ENCODE measurements around the gene ANKRD12.

Gene ANKRD12

DNA sequence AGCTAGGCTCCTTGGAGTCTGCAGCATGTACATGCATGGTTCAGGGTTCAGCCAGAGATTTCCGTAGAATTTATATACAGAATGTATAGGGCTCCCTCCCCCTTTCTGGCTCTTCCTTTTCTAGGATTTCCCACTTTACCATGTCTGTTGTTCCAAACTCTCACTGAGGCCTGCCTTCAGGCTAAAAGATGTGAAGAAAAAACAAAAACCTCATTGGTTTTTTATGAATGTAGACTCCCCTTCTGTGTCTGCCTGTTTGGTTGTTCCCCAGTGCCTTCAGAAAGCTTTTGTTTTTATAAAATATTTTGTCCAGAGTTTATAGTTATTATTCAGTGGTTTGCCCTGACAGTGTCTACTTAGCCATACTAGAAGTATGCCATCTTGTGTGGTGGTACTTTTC lies 30.5 kb upstream of the ANKRD12 start:
- DNase-seq: no peak

DNA sequence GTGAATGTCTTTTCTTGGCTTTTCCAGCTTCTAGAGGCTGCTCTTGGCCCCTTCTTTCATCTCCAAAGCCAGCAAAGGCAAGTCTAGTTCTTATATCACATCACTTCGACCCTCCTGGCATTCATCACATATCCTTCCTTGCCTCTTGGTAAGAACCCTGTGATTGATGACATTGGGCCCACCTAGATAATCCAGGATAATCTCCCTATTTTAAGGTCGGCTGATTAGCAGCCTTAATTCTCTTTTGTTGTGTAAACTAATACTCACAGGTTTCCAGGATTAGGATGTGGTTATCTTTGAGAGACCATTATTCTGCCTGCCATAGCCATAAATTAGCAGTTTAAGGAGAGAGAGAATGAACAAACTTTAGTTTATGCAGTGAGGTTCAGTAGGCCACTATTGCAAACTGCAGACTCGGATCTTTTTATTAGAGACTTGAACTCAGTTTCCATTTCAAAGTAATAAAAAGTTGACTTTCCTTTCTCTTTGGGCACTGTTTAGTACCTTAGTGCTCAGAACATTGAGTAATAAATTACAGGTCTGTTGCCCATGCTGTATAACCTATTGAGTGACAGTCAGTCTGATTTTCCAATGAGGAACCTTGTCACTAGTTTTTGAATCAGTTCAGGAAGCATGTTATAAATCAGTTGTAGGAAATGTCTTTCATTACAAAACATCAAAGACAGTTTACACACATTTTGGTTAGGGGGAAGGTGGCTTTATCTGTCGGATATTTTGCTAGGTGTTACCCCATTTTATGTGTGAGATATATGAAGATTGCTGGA lies 29.6 kb upstream of the ANKRD12 start:
- DNase-seq: no peak

DNA sequence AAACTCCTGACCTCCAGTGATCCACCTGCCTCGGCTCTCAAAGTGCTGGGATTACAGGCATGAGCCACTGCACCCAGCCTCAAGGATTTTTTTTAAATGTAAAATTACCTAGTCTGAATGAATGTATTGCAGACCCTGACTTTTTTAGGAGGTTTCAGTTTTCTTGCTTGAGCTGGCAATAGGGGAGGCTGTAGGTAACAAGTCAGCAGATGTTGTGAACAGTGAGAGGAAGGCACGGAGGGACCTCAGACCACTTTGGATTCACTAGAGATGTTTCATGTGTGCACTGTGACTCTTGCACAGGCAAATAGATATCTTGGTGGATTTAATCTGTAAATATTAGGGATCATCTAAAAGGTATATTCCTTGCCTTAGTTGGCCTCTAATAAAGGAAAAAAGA lies 27.7 kb upstream of the ANKRD12 start:
- DNase-seq: no peak

DNA sequence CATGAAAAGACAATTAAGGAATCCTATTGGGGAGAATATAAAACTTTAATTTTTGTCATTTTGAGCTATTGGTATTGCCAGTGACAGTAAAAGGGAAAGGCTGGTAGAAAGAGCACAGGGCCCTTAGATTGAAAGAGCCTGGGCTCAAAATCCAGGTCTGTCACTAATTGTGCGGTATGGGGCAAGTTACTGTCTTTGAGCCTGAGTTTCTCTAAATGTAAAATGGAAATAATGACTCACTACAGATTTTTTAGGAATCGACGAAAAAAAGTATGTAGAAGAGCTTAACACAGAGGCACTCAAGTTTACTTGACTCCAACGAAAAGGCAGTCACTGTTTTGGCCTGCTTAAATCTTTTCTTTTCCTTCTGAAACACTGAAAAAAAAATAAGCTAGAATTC lies 27.1 kb upstream of the ANKRD12 start:
- DNase-seq: no peak

DNA sequence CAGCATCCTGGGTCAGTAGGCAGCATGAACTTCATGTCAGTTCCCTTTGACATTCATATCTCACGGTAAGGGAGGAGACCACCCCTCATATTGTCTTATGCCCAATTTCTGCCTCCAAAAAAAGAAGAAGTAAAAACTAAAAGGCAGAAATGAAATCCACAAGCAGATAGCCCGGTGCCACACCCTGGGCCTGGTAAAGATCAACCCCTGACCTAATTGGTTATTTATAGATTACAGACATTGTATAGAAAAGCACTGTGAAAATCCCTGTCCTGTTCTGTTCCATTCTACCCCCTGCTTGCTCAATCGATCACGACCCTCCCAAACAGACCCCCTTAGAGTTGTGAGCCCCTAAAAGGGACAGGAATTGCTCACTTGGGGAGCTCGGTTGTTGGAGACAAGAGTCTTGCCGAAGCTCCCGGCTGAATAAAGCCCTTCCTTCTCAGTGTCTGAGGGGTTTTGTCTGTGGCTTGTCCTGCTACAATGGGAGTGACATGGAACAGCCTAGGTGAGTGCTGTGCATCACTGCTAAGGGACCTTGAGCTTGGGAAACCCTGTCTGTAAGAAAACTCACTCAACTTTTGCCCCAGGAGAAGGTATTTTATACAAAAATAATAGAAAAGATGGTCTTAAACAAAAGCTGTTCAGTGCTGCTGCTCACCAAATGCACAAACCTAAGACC lies 23.0 kb upstream of the ANKRD12 start:
- DNase-seq: no peak

DNA sequence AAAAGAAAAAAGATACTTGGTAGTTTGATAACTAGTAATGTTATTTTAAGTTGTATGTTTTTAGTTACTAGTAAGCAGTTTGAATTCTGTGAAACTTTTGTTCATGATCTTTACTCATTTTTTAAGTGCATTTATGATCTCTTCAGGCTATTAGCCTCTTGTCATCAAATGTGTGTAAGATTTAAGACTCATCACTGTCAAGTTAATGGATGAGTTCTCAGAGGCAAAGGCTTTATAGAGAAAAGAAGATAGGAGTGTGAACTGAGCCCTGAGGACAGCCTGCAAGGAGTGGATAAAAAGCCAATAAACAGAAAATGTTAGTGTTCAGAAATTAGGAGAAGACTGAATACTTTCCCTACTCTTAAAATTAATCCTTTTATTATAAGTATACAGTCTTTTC lies 20.6 kb upstream of the ANKRD12 start:
- DNase-seq: no peak

DNA sequence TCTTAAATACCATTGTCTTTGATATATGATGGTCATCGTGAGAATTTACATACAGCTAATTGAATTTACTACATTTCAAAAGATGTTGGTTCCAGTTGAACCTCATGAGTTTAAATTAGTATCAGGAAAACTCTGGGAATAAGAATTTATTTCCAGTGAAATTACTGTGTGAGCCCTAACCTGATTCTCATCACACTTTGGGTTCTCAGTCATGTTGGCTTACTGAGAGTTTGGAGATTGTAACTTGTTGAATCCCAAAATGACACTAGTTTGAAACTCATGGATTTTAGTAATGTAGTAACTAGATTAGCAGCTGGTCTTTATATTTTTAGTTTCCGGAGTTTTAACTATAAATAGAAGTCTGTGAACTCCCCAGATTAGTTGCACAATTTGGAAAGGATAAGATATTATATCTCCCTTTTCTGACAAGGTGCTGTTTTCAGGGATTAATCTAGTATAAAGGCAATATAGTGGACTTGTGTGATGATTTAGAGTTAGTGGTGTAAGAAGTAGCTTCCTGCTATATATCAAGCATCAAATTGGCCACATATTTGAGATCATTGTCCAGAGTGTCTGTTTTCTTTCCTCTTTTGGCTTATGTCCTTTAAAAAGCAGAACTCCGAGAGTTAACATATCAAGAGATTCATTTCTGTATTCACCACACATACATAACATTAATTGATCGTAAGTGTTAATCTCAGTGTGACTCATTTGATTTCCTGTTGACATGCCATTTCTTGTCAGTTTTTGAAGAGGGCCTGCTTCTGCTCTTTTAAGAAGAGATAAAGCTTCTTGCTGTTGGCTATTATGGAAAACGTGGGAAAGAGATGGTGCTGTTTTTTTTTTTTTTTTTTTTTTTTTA lies 18.4 kb upstream of the ANKRD12 start:
- no peak for DNase-seq

DNA sequence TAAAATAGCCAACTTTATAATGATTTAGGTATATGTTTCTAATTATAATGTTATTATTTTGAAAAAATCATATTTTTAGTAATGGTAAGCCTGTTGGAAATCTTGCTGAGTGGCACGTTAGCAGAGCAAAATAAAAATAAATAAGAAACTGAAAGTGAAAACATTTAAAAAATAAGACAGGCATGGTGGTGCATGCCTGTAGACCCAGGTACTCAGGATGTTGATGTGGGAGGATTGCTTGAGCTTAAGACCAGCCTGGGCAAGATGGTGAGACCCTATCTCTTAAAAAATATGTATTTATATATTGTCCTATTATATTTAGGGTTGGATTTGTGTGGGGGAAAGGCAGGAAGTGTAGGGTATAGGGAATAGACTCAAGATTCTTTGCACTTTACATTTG lies 15.8 kb upstream of the ANKRD12 start:
- DNase-seq: no peak

DNA sequence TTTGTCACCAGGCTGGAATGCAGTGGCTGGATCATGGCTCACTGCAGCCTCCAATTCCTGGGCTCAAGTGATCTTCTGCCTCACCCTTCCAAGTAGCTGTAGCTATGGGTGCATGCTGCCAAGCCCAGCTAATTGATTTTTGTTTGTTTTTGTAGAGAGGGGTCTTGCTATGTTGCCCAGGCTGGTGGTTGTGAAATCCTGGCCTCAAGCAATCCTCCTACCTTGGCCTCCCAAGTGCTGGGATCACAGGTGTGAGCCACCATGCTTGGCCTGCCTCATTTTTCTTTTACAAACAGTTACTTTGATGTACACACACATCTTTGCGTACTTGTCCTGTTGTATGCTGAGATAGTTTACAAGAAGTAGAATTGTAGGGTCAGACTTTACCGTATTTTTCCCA lies 13.1 kb upstream of the ANKRD12 start:
- no peak for DNase-seq

DNA sequence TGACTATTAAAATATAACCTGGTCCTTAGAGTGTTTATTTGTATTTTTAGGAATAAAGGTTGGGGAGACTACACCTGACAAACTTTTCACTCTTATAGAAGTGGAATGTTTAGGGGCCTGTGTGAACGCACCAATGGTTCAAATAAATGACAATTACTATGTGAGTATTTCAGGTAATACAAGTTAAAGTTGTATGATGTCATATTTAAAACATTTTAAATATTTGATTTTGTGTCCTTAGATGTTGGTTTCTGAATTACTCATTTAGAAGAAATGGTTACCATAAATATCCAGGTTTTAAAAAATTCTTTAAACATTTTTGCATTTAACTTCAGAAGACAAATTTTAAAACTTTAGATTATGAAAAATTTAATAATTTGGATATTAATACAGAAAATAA lies 11.8 kb upstream of the ANKRD12 start:
- DNase-seq: no peak

DNA sequence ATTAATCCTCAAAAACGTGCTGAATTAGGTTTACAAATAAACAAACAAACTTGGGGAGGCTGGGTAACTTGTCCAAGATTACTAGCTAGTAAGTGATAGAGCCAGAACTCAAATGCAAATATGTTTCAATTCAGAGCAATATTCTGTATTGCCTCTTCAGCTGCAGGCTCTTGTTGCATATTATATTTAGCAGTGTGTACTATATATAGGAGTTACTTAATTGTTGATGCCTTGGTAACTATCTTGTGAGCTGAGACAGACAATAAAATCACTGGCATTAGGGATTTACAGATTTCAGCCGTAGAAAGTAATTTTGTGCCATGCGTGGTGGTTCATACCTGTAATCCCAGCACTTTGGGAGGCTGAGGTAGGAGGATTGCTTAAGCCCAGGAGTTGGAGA lies 10.2 kb upstream of the ANKRD12 start:
- DNase-seq: no peak

DNA sequence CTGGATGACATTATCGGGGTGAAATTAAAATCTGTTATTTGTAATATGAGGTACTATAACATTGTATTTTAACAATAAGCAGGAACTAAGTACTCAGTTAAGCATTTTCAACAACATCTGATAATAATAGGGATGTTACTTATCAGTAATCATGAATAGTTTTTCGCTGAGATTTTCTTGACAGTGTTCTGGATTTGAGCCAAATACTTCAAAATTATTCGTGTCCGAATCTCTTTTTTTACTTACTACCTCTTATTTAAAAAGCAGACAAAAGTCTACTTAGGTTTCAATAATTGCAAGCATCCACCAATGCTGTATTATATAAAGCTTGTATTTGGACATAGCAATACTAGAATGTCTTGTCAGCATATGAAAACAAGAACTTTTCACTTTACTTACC lies 6.4 kb upstream of the ANKRD12 start:
- DNase-seq: no peak

DNA sequence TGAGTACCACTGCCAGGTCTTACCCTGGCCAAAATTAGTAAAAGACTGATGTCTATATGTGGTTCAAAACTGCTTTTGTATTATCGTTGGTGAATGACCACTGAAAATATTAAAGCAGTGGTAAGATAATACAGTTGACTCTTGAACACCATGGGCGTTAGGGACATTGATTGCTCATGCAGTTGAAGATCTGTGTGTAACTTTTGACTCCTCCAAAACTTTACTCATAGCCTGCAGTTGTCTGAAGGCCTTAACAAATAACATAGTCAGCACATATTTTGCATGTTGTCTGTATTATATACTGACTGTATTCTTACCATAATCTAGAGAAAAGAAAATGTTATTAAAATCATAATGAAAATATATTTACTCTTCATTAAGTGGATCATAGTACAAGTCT lies 5.8 kb upstream of the ANKRD12 start:
- no peak for DNase-seq

DNA sequence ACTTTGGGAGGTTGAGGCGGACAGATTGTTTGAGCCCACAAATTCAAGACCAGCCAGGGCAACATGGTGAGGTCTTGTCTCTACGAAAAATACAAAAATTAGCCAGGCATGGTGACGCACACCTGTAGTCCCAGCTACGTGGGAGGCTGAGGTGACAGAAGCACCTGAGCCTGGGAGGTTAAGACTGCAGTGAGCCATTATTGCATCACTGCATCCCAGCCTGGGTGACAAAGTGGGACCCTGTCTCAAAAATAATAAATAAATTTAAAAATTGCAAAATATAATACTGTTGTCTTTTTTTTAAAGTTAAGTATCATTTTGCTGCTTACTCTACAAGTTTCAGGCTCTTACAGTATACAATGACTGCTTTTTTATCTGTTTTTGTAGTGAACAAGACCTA lies 4.0 kb upstream of the ANKRD12 start:
- no peak for DNase-seq

DNA sequence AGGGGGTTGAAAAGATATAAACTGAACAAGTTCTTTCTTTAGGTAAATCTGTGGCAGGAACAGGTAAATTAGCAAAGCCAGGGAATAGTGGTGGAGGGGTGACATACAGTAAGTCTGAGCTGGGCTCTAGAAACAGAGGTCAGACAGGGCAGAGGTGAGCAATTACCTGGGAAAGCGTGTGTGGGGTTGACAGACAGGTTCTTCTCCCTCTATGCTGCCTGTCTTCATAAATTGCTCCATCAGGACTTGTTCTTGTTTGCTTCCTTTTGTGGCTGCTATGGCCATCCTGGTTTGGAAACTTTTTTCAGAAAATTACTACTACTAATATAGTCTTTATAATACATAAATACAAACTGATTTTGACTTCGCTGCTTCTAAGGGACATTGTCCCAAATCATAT lies 3.4 kb upstream of the ANKRD12 start:
- no peak for DNase-seq

DNA sequence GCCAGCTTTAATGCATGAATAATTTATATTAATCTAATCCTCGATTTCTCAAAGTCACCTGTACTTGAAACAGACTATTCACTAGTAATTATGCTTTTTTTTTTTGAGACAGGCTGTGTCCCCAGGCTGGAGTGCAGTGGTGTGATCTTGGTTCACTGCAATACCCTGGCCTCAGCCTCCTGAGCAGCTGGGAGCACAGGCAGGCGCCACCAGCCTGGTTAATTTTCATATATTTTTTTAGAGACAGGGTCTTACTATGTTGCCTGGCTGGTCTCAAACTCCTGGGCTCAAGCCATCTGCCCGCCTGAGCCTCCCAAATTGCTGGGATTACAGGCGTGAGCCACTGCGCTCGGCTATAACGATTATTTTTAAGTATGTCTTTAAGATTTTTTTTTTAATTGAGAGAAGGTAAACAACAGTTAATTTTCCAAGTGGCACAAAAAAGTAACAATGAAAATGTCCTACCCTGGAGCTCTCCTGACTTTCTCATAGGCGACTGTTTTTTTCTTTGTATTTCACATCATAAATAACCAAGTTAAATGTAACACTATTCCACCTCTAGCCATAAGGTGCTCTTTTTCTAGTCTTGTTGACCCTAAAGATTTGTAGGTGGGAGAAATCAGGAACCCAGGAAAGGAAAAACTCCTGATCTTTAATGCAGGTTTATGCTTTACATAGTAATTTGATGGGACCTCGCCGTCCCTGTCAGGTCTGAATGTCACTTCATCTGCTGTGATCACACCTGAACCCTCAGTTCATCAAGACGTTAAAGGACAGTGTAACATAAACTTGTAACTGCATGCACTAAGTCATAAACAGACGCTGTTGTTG lies 1.3 kb upstream of the ANKRD12 start:
- DNase-seq: no peak

DNA sequence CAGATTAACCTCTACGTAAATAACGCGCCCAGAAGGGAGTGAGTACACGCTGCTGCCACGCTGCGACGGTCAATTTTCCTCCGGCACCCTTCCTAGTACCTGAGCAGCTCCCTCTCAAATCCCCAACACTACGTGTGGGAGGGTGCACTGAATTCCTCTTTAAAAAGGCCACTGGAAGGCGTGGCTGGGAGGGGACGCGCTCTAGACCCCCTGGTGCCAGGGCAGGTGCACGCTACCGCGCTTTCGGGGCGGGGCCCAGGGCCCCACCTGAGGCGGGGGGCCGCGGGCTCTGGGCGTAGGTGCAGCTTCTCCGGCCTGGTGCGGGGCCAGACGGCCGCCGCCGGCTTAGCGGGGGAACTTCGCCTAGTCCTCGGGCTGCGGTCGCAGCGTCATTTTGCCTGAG lies 668 bp upstream of the ANKRD12 start:
- DNase-seq: peak in 10 of 56 donors; percentile 7 to 75 (median 48)

DNA sequence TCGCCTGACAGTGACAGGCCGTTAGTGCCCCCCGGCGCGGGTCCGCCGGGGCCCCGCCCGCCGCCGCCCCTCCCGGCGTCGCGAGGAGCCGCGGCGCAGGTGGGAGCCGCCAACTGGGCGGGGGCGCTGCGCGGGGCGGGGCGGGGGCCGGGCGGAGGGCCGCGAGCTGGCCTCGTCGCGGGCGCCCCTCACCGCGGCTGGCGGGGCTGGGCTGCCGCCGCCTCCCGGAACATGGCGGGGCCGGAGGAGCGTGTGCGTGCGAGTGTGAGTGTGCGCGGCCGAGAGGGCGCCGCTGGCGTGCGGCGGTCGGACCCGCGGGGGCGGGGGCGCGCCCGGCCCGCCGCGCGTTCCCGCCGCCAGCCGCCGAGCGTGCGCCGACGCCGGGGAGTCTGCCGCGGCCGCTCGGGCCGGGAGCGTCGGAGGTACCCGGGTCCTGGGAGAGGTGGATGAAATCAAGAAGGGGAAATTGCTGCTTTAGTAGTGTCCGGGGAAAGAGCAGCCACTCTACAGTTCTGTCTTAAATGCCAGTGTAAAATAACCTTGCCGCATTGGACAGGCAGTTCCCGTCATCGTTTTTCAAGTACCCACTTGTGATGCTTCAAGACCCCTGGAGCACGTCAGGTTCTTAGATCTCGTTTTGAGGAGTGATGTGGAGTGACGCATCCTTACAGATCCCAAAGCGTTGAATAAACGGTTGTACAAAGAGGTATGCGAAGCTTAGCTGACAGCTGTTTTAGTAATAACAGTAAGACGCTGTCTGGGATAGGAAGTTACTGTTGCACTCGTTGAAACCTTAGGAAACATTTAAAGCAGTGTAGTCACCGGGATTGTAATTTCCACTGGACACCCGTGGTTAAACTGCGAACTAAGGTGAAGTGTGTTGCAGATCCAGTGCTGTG lies 836 bp downstream of the ANKRD12 start:
- DNase-seq: peak in 41 of 56 donors; percentile 4 to 88 (median 54)

DNA sequence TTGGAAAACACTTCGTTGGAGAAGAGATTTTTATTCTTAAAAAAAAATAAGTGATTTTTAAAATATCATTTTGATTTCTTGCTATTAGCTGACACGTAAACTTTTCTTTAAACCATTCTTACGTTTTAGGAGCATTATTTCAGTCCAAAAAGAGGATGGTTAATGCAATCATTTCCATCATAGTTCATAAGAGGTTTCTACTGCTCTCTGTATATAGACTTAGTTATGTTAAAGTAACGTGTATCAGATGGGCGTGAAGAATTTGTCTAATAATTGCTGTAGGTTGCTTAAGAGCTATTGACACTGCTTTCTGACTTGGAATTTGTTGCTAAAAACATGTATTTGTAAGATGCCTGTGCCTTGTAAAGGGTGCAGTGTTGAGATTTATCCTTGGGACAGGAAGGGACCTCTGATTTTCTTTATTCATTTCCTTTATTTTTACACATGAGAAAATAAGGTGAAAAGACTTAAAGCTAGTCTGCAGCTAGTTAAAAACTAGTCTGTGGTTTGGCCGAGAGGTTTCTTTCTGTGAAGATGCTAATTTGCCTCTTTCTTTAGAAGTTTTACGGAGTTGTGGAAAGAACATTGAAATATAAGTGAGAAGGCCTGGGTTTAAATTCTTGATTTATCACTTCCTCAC lies 2.9 kb downstream of the ANKRD12 start:
- DNase-seq: no peak

DNA sequence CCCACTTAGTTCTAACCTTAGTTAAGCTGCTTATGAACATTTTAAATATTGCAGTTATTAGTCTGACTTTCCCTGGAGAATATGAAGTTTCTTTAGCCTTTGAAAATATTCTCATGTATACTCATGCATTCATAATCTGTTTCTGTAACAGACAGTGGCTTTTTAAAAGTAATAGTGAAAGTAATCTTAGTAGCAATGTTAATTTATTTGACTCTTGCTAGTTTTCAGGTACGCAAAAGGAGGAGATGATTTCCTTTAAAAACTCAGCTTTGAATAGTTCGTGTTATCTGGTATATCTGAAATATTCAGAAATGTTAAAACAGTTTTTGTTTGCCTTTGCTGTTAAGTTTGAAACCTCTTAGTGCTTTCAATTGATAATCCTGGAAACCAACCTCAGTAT lies 3.8 kb downstream of the ANKRD12 start:
- no peak for DNase-seq

Measured in amygdala (tissue), 56 donors.